Measurements from ENCODE around the gene SLC30A4. TPM values are rescaled to one million over a fixed set of nuclear protein-coding genes. Genes with fewer than 3 reads are reported as not detected.

SLC30A4 gene
- total RNA-seq (2014; rRNA removed; shearing (Covaris generic)), result 0.04 and 0.10 TPM in 2 replicates

DNA sequence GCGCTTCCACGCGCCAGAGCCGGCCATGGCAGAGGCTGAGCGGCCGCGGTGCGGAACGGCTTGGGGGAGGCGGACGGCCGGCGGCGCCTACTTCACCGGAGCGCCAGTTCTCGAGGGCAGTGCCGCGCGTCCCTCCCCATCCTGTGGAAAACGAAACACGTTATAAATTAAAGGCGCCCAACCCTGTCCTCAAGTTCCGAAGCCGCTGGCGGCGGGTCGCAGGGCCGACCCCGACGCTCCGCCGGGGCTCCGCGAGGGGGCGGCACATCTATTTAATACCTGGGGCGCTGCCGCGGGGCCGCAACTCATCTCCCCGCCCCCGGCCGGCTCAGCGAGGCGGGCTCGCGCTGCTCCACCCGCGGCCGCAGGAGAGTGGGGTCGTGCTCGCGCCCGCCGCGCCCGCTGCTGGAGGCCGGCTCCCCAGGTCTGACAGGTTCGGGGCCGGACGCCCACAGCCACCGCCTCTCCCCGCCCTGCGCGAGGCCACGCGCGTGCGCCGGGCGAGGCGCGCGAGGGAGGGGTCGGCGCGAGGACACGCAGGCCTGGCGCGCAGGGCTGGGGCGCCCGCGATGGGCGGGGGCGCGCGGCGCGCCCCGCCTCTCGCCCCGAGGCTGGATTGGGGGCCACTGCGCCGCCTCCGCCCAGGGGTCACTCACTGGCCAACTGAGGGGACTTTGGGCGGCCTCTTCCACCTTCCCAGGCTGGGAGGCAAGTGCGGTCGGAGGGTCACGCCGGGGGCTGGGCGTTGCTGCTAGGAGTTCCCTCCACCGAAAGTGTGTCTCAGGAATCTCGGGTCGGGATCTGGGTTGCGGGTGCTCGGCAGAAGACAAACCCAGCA is at the start of gene SLC30A4:
Gene SLC30A4, minus strand, starts transcription at position 428 of the 838 bp plus-strand sequence. Its CDS starts 401 bp downstream, at position 27.
- H3K4me3 ChIP-seq (ENCODE audit: insufficient read depth, low read depth, low read length), result peak within 1 kb of the TSS; percentile 42
- H3K36me3 ChIP-seq (replicated peaks; ENCODE audit: control insufficient read depth, insufficient read depth, low read length), result no peaks in the 10 kb centered on the region
- H3K27me3 ChIP-seq (ENCODE audit: control insufficient read depth, insufficient read depth, low read length), result peaks cover 51% of the 10 kb centered on the region
- DNase-seq, result peak; percentile 88

- Histone ChIP-seq H3K4me3 (ENCODE audit: insufficient read depth, low read depth, low read length) (no peak overlapping the region), H3K27me3 (ENCODE audit: control insufficient read depth, insufficient read depth, low read length) (peaks cover 1% of the 10 kb centered on the region; the same call in 1 of the 2 replicates), H3K36me3 (replicated peaks; ENCODE audit: control insufficient read depth, insufficient read depth, low read length) (no peaks in the 10 kb centered on the region)
- DNase-seq, result no peak
These were observed 33.5 kb upstream of the SLC30A4 start for GRCh38 chr15:45555934-45556608.

GRCh38 chr15:45551676-45552075 is 29.1 kb upstream of the SLC30A4 start:
- no peaks in the 10 kb centered on the region for H3K36me3 ChIP-seq (replicated peaks; ENCODE audit: control insufficient read depth, insufficient read depth, low read length)
- DNase-seq, result no peak
- no peak overlapping the region for H3K4me3 ChIP-seq (ENCODE audit: insufficient read depth, low read depth, low read length)
- H3K27me3 ChIP-seq (ENCODE audit: control insufficient read depth, insufficient read depth, low read length), result no peaks in the 10 kb centered on the region; the same call in 1 of the 2 replicates

GRCh38 chr15:45550436-45550835 is 27.9 kb upstream of the SLC30A4 start:
- Histone ChIP-seq H3K4me3 (ENCODE audit: insufficient read depth, low read depth, low read length) (no peak overlapping the region), H3K27me3 (ENCODE audit: control insufficient read depth, insufficient read depth, low read length) (no peaks in the 10 kb centered on the region; the same call in 1 of the 2 replicates), H3K36me3 (replicated peaks; ENCODE audit: control insufficient read depth, insufficient read depth, low read length) (no peaks in the 10 kb centered on the region)
- no peak for DNase-seq

DNA sequence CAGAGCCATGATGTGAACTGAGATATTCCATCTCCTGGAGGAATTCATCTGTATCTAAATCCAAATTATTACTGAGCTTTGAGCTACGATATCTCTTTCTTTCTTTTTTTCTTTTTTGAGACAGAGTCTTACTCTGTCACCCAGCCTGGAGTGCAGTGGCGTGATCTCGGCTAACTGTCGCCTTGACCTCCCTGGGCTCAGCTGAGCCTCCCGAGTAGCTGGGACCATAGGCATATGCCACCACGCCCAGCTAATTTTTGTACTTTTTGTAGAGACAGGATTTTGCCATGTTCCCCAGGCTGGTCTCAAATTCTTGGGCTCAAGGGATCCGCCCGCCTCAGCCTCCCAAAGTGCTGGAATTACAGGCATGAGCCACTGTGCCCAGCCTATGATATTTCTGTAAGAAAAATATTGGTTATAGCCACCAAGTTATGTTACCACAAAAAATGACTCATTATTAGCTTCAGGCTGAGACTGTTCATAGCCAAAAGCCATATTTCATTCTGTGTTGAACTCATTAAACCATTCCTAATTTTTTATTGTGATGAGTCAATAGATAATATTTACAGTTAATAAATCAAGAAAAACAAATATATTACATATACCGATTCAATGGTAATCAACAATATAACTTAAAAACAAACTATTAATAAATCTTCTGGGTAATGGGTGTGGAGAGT is 27.1 kb upstream of the SLC30A4 start:
- no peak for DNase-seq
- Histone ChIP-seq H3K36me3 (replicated peaks; ENCODE audit: control insufficient read depth, insufficient read depth, low read length) (no peaks in the 10 kb centered on the region), H3K27me3 (ENCODE audit: control insufficient read depth, insufficient read depth, low read length) (no peaks in the 10 kb centered on the region; the same call in 1 of the 2 replicates), H3K4me3 (ENCODE audit: insufficient read depth, low read depth, low read length) (no peak overlapping the region)

- Histone ChIP-seq H3K36me3 (replicated peaks; ENCODE audit: control insufficient read depth, insufficient read depth, low read length) (no peaks in the 10 kb centered on the region), H3K4me3 (ENCODE audit: insufficient read depth, low read depth, low read length) (no peak overlapping the region), H3K27me3 (ENCODE audit: control insufficient read depth, insufficient read depth, low read length) (no peaks in the 10 kb centered on the region; the same call in 1 of the 2 replicates)
- no peak for DNase-seq
These were observed 26.4 kb upstream of the SLC30A4 start for GRCh38 chr15:45548753-45549520.

DNA sequence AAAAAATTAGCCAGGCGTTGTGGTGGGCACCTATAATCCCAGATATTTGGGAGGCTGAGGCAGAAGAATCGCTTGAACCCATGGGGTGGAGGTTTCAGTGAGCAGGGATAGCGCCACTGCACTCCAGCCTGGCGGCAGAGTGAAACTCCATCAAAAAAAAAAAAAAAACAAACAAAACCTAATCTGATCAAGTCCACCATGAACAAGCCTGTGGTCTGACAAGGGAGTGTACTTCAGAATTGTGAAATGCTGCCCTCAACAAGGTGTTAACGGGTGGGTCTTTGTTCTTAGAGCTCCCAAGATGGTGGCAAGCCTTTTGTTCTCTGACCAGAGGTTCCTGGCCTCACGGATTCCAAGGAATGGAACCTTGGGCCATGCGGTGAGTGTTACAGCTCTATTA is 24.2 kb upstream of the SLC30A4 start:
- no peak overlapping the region for H3K4me3 ChIP-seq (ENCODE audit: insufficient read depth, low read depth, low read length)
- no peak for DNase-seq
- no peaks in the 10 kb centered on the region; the same call in 1 of the 2 replicates for H3K27me3 ChIP-seq (ENCODE audit: control insufficient read depth, insufficient read depth, low read length)
- H3K36me3 ChIP-seq (replicated peaks; ENCODE audit: control insufficient read depth, insufficient read depth, low read length), result no peaks in the 10 kb centered on the region

DNA sequence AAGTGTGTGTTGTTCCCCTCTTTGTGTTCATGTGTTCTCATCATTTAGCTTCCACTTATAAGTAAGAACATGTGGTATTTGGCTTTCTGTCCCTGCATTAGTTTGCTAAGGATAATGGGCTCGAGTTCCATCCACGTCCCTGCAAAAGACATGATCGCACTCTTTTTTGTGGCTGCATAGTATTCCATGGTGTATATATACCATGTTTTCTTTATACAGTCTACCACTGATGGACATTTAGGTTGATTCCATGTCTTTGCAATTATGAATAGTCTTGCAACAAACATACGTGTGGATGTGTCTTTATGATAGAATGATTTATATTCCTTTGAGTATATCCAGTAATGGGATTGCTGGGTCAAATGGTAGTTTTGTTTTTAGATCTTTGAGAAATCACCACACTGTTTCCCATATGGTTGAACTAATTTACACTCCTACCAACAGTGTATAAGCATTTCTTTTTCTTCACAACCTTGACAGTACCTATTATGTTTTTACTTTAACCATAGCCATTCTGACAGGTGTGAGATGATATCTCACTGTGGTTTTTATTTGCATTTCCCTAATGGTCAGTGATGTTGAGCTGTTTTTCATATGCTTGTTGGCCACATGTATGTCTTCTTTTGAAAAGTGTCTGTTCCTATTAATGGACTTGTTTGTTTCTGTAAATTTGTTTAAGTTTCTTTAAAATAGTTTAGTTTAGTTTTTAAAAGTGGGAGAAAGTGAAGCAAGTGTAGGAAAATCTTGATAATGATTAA is 21.9 kb upstream of the SLC30A4 start:
- DNase-seq, result no peak
- Histone ChIP-seq H3K4me3 (ENCODE audit: insufficient read depth, low read depth, low read length) (no peak overlapping the region), H3K36me3 (replicated peaks; ENCODE audit: control insufficient read depth, insufficient read depth, low read length) (no peaks in the 10 kb centered on the region), H3K27me3 (ENCODE audit: control insufficient read depth, insufficient read depth, low read length) (no peaks in the 10 kb centered on the region; the same call in 1 of the 2 replicates)

DNA sequence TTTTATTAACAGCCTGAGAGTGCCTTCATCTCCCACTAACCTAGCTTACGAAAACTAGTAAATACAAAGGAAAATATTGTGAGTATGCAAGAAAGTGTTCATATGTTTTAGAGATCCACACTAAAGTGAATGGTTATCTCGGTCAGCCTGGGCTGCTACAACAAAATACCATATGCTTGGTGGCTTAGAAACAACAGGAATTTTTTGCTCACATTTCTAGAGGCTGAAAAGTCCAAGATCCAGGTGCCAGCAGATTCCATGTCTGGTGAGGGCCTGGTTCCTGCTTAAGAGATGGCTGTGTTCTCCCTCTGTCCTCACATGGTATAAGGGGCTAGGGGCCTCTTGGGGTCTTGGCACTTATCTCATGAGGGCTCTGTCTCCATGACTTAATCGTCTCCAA is 20.5 kb upstream of the SLC30A4 start:
- H3K36me3 ChIP-seq (replicated peaks; ENCODE audit: control insufficient read depth, insufficient read depth, low read length), result no peaks in the 10 kb centered on the region
- H3K4me3 ChIP-seq (ENCODE audit: insufficient read depth, low read depth, low read length), result no peak overlapping the region

GRCh38 chr15:45540531-45540930 is 18.0 kb upstream of the SLC30A4 start:
- DNase-seq, result no peak
- H3K36me3 ChIP-seq (replicated peaks; ENCODE audit: control insufficient read depth, insufficient read depth, low read length), result no peaks in the 10 kb centered on the region
- H3K27me3 ChIP-seq (ENCODE audit: control insufficient read depth, insufficient read depth, low read length), result no peaks in the 10 kb centered on the region
- no peak overlapping the region for H3K4me3 ChIP-seq (ENCODE audit: insufficient read depth, low read depth, low read length)

More for the DNA sequence above, 20.5 kb upstream of the SLC30A4 start:
- H3K27me3 ChIP-seq (ENCODE audit: control insufficient read depth, insufficient read depth, low read length), result no peaks in the 10 kb centered on the region; the same call in 1 of the 2 replicates
- no peak for DNase-seq

DNA sequence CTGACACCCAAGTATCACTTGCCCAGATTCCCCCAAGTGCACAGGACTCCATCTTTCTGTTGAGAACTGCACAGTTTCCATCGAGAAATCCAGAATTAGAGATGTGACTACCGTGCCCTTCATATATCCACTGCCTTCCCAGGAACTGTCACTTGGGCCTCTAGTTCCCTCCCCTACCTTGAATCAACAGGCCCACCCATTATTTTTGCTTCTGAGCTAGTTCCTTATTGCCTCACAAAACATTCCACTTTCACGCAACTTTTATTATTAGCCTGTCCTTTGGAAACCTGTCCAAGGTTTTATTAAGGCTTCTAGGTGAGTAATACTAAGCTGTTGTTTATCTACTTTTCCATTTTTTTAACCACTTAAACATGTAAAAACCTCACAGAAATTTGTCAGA is 17.1 kb upstream of the SLC30A4 start:
- no peak for DNase-seq
- Histone ChIP-seq H3K4me3 (ENCODE audit: insufficient read depth, low read depth, low read length) (no peak overlapping the region), H3K36me3 (replicated peaks; ENCODE audit: control insufficient read depth, insufficient read depth, low read length) (no peaks in the 10 kb centered on the region), H3K27me3 (ENCODE audit: control insufficient read depth, insufficient read depth, low read length) (no peaks in the 10 kb centered on the region)

DNA sequence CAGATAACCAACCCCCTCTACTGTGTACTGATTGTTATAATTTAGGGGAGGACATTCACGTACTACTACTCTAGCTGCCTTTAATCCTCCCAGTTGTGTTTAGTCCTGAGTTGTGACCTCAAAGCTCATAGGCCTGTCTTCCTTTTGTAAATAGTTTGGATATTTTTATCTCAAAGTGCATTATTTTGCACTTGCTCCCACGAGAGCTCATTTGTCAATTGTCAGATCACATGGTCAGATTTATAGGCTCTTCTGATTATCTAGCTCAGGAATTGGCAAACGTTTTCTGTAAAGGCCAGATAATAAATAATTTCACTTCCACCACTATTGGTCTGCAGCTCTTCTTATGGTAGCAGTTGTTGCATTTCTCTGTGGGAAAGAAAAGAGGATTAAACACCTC is 14.4 kb upstream of the SLC30A4 start:
- Histone ChIP-seq H3K4me3 (ENCODE audit: insufficient read depth, low read depth, low read length) (no peak overlapping the region), H3K36me3 (replicated peaks; ENCODE audit: control insufficient read depth, insufficient read depth, low read length) (no peaks in the 10 kb centered on the region), H3K27me3 (ENCODE audit: control insufficient read depth, insufficient read depth, low read length) (no peaks in the 10 kb centered on the region)
- no peak for DNase-seq

DNA sequence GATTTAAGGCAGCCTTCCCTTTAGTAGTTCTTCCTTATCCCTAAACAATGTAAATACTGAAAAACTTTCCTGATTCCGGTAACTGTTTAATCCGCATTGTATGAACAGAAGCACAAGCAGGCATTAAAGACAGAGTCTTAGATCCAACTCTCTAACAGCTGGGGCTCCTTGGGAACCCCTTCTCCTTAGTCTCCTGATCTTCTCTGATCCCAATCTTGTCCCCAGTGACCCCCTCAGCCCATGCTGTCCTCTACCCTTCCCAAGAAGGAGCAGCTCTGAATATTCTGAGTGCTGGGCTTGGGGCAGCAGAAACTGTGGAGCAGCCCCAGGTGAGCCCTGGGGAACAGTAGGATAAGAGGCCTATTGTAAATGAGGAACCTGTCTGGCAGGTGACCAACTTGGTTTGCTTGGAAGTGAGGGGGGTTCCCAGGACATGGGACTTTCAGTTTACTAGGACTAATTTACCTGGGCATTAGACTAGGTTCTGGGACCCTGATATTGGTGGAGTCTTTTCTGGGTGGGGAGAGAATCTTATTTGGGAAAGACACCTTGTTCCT is 13.0 kb upstream of the SLC30A4 start:
- no peaks in the 10 kb centered on the region for H3K36me3 ChIP-seq (replicated peaks; ENCODE audit: control insufficient read depth, insufficient read depth, low read length)
- H3K4me3 ChIP-seq (ENCODE audit: insufficient read depth, low read depth, low read length), result no peak overlapping the region
- H3K27me3 ChIP-seq (ENCODE audit: control insufficient read depth, insufficient read depth, low read length), result no peaks in the 10 kb centered on the region
- DNase-seq, result peak; percentile 20
